ENCODE measurements around the gene UNC5C. TPM values are rescaled to one million over a fixed set of nuclear protein-coding genes. Genes with fewer than 3 reads are reported as not detected.

Gene UNC5C
- total RNA-seq, 1 experiment from 2014 or later = 0.11 TPM

DNA sequence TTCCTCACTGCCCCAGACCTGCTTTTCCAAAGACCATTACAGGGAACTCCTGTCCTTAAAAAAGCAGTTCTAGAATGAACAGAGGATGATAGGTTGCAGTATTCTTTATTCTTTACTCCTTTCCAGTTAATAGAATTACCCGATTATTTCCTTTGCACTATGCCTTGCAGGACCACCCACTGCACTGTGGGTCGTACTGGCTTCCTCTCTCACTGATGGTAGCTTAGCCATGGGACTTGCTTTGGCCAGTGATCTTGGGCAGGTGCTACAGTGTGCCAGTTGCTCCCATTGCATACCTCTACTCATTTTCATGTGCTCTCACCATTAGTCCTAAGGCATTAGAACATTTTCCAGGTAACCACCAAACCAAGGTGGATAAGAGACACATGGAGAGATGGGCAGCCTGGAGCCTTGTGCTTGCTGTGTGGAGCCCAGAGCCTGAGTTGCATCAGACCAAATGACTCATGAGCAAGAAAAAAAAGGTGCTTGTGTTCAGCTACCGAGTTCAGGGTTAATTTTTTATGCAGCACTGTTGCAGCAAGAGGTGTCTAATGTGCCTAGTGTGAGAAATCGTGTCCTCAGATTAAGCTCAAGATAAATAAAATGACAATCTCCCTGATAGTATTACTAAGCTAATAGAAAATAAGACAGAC, 7.6 kb upstream of the UNC5C start:
- DNase-seq (ENCODE audit: low spot score) = no peak
- CTCF ChIA-PET = no interaction called here
- peaks cover 27% of the 10 kb centered on the region for H3K4me1 ChIP-seq (ENCODE audit: insufficient read depth, low read length, poor library complexity, severe bottlenecking)
- H3K27ac ChIP-seq (ENCODE audit: low read depth, low read length, poor library complexity, severe bottlenecking) = no peak overlapping the region
- no peaks in the 10 kb centered on the region for H3K36me3 ChIP-seq (ENCODE audit: insufficient read depth, low read length, poor library complexity, severe bottlenecking)
- no TSS peak for BruUV-seq (replicated peaks)
- intact Hi-C loops (cut with micrococcal nuclease; ENCODE audit: unreplicated experiment) = loop anchor here (10.0 kb wide), 2 partner anchors 198 to 1142 kb away; no protein-coding TSS in a partner anchor
- no peaks in the 10 kb centered on the region for H3K27me3 ChIP-seq (replicated peaks; ENCODE audit: insufficient read depth, low read depth, low read length, poor library complexity)
- no peak overlapping the region for H3K4me3 ChIP-seq (ENCODE audit: low read depth, low read length, poor library complexity, severe bottlenecking)
- H3K9me3 ChIP-seq (ENCODE audit: low read depth, low read length, poor library complexity, severe bottlenecking) = no peaks in the 10 kb centered on the region
- POLR2A ChIA-PET (ENCODE audit: low non-redundant PET) = interaction anchor here (0.5 kb wide), 1 partner anchor 822 kb away, joined by 3 read pairs; no protein-coding TSS in a partner anchor
- TF ChIP-seq, protein P1, sequence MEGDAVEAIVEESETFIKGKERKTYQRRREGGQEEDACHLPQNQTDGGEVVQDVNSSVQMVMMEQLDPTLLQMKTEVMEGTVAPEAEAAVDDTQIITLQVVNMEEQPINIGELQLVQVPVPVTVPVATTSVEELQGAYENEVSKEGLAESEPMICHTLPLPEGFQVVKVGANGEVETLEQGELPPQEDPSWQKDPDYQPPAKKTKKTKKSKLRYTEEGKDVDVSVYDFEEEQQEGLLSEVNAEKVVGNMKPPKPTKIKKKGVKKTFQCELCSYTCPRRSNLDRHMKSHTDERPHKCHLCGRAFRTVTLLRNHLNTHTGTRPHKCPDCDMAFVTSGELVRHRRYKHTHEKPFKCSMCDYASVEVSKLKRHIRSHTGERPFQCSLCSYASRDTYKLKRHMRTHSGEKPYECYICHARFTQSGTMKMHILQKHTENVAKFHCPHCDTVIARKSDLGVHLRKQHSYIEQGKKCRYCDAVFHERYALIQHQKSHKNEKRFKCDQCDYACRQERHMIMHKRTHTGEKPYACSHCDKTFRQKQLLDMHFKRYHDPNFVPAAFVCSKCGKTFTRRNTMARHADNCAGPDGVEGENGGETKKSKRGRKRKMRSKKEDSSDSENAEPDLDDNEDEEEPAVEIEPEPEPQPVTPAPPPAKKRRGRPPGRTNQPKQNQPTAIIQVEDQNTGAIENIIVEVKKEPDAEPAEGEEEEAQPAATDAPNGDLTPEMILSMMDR (conservative IDR thresholded peaks at IDR 0.05; ENCODE audit: low read depth, low read length) = no peak
- TF ChIP-seq EZH2 (IDR thresholded peaks at IDR 0.05; ENCODE audit: borderline replicate concordance, low read depth, low read length, poor library complexity, severe bottlenecking) = no peak

- H3K27ac ChIP-seq (ENCODE audit: low read depth, low read length, poor library complexity, severe bottlenecking) = no peak overlapping the region
- peaks cover 2% of the 10 kb centered on the region for H3K27me3 ChIP-seq (replicated peaks; ENCODE audit: insufficient read depth, low read depth, low read length, poor library complexity)
These were observed 4.3 kb upstream of the UNC5C start for GRCh38 chr4:95552942-95553550.

GRCh38 chr4:95551653-95552052, 2.9 kb upstream of the UNC5C start:
- Histone ChIP-seq H3K4me1 (ENCODE audit: insufficient read depth, low read length, poor library complexity, severe bottlenecking) (peaks cover 35% of the 10 kb centered on the region), H3K27me3 (replicated peaks; ENCODE audit: insufficient read depth, low read depth, low read length, poor library complexity) (peaks cover 13% of the 10 kb centered on the region), H3K27ac (ENCODE audit: low read depth, low read length, poor library complexity, severe bottlenecking) (no peak overlapping the region), H3K9me3 (ENCODE audit: low read depth, low read length, poor library complexity, severe bottlenecking) (no peaks in the 10 kb centered on the region), H3K36me3 (ENCODE audit: insufficient read depth, low read length, poor library complexity, severe bottlenecking) (no peaks in the 10 kb centered on the region), H3K4me3 (ENCODE audit: low read depth, low read length, poor library complexity, severe bottlenecking) (no peak overlapping the region)
- intact Hi-C loops (cut with micrococcal nuclease; ENCODE audit: unreplicated experiment) = loop anchor here (5.0 to 10.0 kb wide), 4 partner anchors 179 to 1137 kb away; no protein-coding TSS in a partner anchor
- TF ChIP-seq EZH2 (IDR thresholded peaks at IDR 0.05; ENCODE audit: borderline replicate concordance, low read depth, low read length, poor library complexity, severe bottlenecking) = no peak
- TF ChIP-seq, protein P1 (conservative IDR thresholded peaks at IDR 0.05; ENCODE audit: low read depth, low read length) = no peak
- DNase-seq (ENCODE audit: low spot score) = peak; percentile 91
- CTCF ChIA-PET = no interaction called here
- BruUV-seq (replicated peaks) = no TSS peak
- POLR2A ChIA-PET (ENCODE audit: low non-redundant PET) = no interaction called here

More at GRCh38 chr4:95552942-95553550, 4.3 kb upstream of the UNC5C start:
- intact Hi-C loops (cut with micrococcal nuclease; ENCODE audit: unreplicated experiment) = loop anchor here (5.0 to 10.0 kb wide), 4 partner anchors 181 to 1138 kb away; no protein-coding TSS in a partner anchor
- Histone ChIP-seq H3K4me3 (ENCODE audit: low read depth, low read length, poor library complexity, severe bottlenecking) (no peak overlapping the region), H3K4me1 (ENCODE audit: insufficient read depth, low read length, poor library complexity, severe bottlenecking) (peaks cover 35% of the 10 kb centered on the region), H3K9me3 (ENCODE audit: low read depth, low read length, poor library complexity, severe bottlenecking) (no peaks in the 10 kb centered on the region), H3K36me3 (ENCODE audit: insufficient read depth, low read length, poor library complexity, severe bottlenecking) (no peaks in the 10 kb centered on the region)
- ChIA-PET CTCF (no interaction called here), POLR2A (ENCODE audit: low non-redundant PET) (no interaction called here)
- TF ChIP-seq EZH2 (IDR thresholded peaks at IDR 0.05; ENCODE audit: borderline replicate concordance, low read depth, low read length, poor library complexity, severe bottlenecking) = no peak
- TF ChIP-seq, protein P1 (conservative IDR thresholded peaks at IDR 0.05; ENCODE audit: low read depth, low read length) = no peak
- BruUV-seq (replicated peaks) = no TSS peak
- no peak for DNase-seq (ENCODE audit: low spot score)
